Measurements from ENCODE around the gene TOX2. TPM values are rescaled to one million over a fixed set of nuclear protein-coding genes. Genes with fewer than 3 reads are reported as not detected.

The TOX2 gene
- total RNA-seq, 2 experiments from 2014 or later, result 0.23 TPM; not detected in 1

GRCh38 chr20:43947316-43947710, 32.7 kb downstream of the TOX2 start:
- Histone ChIP-seq H4K20me1 (ENCODE audit: insufficient read depth, low read length) (no peaks in the 10 kb centered on the region), H3K9me3 (ENCODE audit: low read length) (no peaks in the 10 kb centered on the region), H3K36me3 (ENCODE audit: insufficient read depth, low read length) (no peaks in the 10 kb centered on the region), H2AFZ (ENCODE audit: low read length) (no peak overlapping the region), H3K27ac (ENCODE audit: low read depth, low read length, poor library complexity, severe bottlenecking) (no peak overlapping the region), H3K4me3 (ENCODE audit: low read depth, low read length, poor library complexity, severe bottlenecking) (no peak overlapping the region), H3K4me1 (ENCODE audit: insufficient read depth, low read length, poor library complexity, severe bottlenecking) (peaks cover 34% of the 10 kb centered on the region), H3K79me2 (ENCODE audit: insufficient read depth, low read depth, low read length) (no peaks in the 10 kb centered on the region), H3K9me2 (ENCODE audit: insufficient read depth, low read length) (no peaks in the 10 kb centered on the region), H3K4me2 (ENCODE audit: low read length) (no peak overlapping the region)
- TF ChIP-seq EZH2phosphoT487 (IDR thresholded peaks at IDR 0.05; ENCODE audit: borderline replicate concordance, low read depth, low read length) (no peak), CTCF (conservative IDR thresholded peaks at IDR 0.05; ENCODE audit: low read length) (no peak)
- intact Hi-C loops (cut with micrococcal nuclease; ENCODE audit: unreplicated experiment), result no loop called here
- ChIA-PET POLR2A (interaction anchor here (0.5 kb wide), 1 partner anchor 207 kb away, joined by 3 read pairs; no protein-coding TSS in a partner anchor), CTCF (ENCODE audit: unreplicated experiment) (no interaction called here)
- BruUV-seq (replicated peaks), result no TSS peak
- DNase-seq (ENCODE audit: low spot score), result no peak

GRCh38 chr20:43948455-43948854, 33.8 kb downstream of the TOX2 start:
- H2AFZ ChIP-seq (ENCODE audit: low read length), result no peak overlapping the region; the same call in 1 of the 2 replicates
- H3K4me2 ChIP-seq (ENCODE audit: low read length), result no peak overlapping the region
- no peaks in the 10 kb centered on the region for H3K9me2 ChIP-seq (ENCODE audit: insufficient read depth, low read length)
- no peaks in the 10 kb centered on the region for H4K20me1 ChIP-seq (ENCODE audit: insufficient read depth, low read length)
- H3K9me3 ChIP-seq (ENCODE audit: low read length), result no peaks in the 10 kb centered on the region
- H3K4me1 ChIP-seq (ENCODE audit: insufficient read depth, low read length, poor library complexity, severe bottlenecking), result peaks cover 23% of the 10 kb centered on the region
- DNase-seq (ENCODE audit: low spot score), result no peak
- H3K4me3 ChIP-seq (ENCODE audit: low read depth, low read length, poor library complexity, severe bottlenecking), result no peak overlapping the region
- H3K27ac ChIP-seq (ENCODE audit: low read depth, low read length, poor library complexity, severe bottlenecking), result no peak overlapping the region
- no peaks in the 10 kb centered on the region for H3K36me3 ChIP-seq (ENCODE audit: insufficient read depth, low read length)
- no peak for TF ChIP-seq CTCF (conservative IDR thresholded peaks at IDR 0.05; ENCODE audit: low read length)
- no peak for TF ChIP-seq EZH2phosphoT487 (IDR thresholded peaks at IDR 0.05; ENCODE audit: borderline replicate concordance, low read depth, low read length)
- POLR2A ChIA-PET, result no interaction called here
- intact Hi-C loops (cut with micrococcal nuclease; ENCODE audit: unreplicated experiment), result no loop called here
- BruUV-seq (replicated peaks), result no TSS peak
- CTCF ChIA-PET (ENCODE audit: unreplicated experiment), result no interaction called here
- no peaks in the 10 kb centered on the region for H3K79me2 ChIP-seq (ENCODE audit: insufficient read depth, low read depth, low read length)

GRCh38 chr20:43949248-43949647, 34.6 kb downstream of the TOX2 start:
- no peaks in the 10 kb centered on the region for H3K9me2 ChIP-seq (ENCODE audit: insufficient read depth, low read length)
- no peak for DNase-seq (ENCODE audit: low spot score)
- no peaks in the 10 kb centered on the region for H3K36me3 ChIP-seq (ENCODE audit: insufficient read depth, low read length)
- ChIA-PET CTCF (ENCODE audit: unreplicated experiment) (no interaction called here), POLR2A (no interaction called here)
- H4K20me1 ChIP-seq (ENCODE audit: insufficient read depth, low read length), result no peaks in the 10 kb centered on the region
- no peak overlapping the region for H3K4me2 ChIP-seq (ENCODE audit: low read length)
- H3K4me1 ChIP-seq (ENCODE audit: insufficient read depth, low read length, poor library complexity, severe bottlenecking), result peaks cover 21% of the 10 kb centered on the region
- no peaks in the 10 kb centered on the region for H3K9me3 ChIP-seq (ENCODE audit: low read length)
- H3K4me3 ChIP-seq (ENCODE audit: low read depth, low read length, poor library complexity, severe bottlenecking), result no peak overlapping the region
- H2AFZ ChIP-seq (ENCODE audit: low read length), result peak overlapping the region; percentile 35; the same call in 1 of the 2 replicates
- H3K27ac ChIP-seq (ENCODE audit: low read depth, low read length, poor library complexity, severe bottlenecking), result no peak overlapping the region
- H3K79me2 ChIP-seq (ENCODE audit: insufficient read depth, low read depth, low read length), result no peaks in the 10 kb centered on the region
- no peak for TF ChIP-seq EZH2phosphoT487 (IDR thresholded peaks at IDR 0.05; ENCODE audit: borderline replicate concordance, low read depth, low read length)
- no peak for TF ChIP-seq CTCF (conservative IDR thresholded peaks at IDR 0.05; ENCODE audit: low read length)
- intact Hi-C loops (cut with micrococcal nuclease; ENCODE audit: unreplicated experiment), result no loop called here
- no TSS peak for BruUV-seq (replicated peaks)
